Glomerular visceral epithelial cell (primary cell): ENCODE results near the gene VPS8.
"Not testable (repeated sequence)": the region's sequence is repeated elsewhere in the genome, so short reads cannot be mapped to it uniquely, and the experiment has no call there.

Experiments
- DNase-seq: peaks from one replicate; pipeline ENCODE4 v3.0.0-alpha.2; 2016; ENCODE audit errors: extremely low spot score

VPS8 gene

DNA sequence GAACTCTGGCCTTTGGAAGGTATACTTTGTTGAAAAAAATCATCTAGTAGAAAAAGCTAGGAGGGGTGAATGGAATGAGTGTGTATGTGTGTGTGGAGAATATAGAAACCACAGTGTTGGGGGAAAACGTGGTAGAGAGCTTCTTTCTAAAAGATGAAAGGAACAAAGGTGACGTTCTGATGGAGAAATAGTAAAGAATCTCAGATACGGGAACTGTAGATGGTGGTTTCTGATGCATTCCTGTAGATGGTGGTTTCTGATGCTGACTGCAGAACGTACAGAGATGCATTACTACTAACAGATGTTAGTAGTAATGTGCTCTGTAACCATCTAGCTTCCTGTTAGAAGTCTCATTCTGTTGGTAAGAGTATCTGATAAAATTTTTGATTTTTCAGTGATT is 60.2 kb downstream of the VPS8 start:
- DNase-seq: no peak

DNA sequence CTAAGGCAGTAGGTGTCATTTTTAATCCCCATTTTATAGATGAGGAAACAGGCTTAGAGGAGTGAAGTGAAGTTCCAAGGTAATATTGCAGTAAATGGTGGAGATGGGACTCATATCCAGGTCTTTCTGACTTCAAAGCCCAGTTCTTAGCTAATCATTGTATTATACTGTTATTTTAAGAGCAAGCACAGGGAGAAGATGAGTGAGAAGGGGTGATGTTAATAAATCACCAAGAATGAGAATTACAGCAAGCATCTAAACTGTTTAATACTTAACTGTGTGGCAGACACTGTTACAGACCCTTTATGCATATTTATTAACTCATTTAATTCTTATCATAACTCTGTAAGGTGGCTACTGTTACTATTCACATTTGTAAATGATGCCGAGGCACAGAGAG is 61.2 kb downstream of the VPS8 start:
- DNase-seq: peak; percentile 3

DNA sequence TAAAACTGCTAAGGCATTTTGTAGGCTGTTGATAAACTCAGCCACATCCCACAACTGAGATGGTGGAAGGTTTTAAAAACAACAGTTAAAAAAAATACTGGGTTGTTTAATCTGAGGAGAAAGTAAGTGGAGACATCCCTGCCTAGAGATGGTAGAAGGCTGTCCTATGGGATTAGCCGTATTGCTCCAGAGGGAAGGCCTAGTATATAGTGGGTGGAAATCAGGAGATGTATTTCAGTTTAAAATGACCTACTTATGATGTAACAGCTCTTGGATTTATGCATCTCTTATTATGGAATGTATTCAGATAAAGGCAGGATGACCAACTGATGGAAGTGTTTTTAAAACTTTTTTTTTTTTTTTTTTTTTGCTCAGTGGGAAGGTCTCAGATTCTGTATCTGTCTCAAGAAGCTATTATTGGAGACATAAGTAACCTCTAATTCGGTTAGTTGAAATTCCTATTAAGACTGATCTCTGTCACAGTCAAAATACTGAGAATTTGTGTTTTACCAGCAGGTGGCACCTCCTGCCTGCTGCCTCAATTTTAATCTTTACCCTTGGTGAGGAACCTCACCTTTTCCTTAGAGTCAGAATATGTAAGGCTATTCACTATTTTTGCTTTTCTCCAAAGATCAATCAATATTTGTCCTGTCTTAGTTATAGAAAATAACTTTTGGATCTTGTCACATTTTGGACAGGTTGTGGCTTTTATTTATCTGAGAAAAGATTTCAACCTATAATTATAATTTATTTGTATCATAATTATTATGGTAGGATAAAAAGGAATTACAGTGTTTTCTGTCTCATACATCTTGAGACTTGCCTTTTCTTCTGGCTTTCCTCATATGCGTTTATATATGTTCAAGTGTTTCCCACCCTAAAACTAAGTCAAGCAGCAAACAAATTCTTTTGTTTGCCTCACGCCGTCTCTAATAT is 63.0 kb downstream of the VPS8 start:
- peak; percentile 44 for DNase-seq

DNA sequence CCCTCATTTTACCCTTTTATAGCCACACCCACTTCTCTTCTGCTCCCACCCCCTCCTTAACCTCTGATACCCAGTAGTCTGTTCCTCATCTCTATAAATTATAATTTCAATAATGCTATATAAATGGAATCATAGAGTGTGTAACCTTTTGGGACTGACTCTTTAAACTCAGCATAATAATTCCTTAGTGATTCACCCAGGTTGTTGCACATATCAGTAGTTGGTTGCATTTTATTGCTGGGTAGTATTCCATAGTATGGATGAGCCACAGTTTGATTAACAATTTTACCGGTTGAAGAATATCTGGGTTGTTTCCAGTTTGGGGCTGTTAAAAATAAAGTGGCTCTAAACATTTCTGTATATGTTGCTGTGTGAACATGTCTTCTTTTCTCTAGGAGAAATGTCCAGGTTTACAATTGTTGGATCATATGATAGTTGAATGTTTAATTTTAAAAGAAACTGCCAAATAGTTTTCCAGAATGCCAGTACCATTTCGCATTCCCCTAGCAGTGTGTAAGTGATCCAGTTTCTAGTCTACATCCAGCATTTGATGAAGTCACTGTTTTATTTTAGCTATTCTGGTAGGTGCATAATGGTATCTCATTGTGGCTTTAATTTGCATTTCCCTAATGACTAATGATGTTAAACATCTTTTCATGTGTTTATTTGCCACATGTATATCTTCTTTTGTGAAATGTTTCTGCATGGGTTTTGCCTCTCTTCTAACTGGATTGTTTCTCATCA is 68.5 kb downstream of the VPS8 start:
- DNase-seq: no peak

DNA sequence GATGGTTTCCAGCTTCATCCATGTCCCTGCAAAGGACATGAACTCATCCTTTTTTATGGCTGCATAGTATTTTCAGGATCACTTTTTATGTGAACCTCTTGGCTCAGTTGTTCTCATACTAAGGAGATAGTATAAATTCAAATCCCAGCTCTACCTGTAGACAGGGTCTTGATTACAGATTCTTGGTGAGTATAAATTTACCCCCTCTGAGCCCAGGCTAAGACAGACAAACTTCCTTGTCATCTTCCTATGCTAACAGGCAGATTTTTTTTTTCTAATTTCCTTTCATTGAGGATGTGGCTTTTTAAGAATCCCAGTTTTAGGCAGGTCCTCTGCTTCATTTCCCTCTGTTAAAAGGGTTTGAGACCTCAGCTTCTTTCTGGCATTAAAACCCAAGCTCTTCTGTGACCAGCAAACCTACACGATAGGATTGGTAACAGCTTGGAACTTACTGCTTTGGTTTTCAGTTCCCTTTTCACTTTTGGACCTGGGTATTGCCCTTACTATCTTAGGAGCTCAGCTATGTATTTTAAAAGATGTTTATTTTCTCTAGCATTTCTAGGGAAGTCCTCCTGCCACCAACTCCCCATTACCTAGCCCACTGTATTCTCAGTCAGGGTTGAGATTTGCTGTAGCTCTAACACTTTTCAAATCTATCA is 72.5 kb downstream of the VPS8 start:
- no peak for DNase-seq

DNA sequence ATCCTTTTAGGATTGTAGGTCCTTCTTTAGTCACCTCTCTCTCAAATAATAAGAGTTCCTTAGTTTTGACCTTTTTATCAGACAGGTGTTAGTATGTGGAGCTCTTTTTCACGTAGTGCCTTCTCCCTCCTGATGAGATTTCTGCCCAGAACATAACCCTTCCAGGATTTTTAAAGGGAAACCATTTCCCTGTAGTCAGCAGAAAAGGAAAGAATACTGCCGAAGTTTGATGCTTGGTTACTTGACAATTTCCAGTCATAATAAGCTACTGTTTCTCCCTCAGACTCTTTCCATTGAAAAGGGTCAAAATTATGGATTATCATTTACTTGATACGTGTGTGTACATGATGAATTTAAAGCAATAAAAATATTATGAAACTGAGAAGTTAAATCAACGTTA is 73.1 kb downstream of the VPS8 start:
- DNase-seq: no peak

DNA sequence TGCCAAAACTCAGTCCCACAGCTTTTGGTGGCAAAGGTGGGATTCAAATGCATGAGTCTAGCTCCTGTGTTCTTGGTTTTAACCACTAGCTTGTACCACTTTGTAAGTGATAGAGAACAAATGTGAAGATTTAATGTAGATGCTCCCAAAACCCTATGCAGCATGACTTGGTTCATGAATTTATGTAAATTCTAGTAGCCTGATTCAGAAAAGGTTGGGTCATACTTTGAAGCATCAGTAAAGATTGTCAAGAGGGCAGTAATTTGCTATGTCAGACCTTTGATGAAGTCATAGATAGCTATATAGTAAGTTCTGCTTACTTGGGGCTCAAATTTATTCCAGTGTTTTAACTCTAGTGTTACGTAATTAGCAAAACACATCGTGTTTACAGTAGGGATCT is 75.6 kb downstream of the VPS8 start:
- no peak for DNase-seq

DNA sequence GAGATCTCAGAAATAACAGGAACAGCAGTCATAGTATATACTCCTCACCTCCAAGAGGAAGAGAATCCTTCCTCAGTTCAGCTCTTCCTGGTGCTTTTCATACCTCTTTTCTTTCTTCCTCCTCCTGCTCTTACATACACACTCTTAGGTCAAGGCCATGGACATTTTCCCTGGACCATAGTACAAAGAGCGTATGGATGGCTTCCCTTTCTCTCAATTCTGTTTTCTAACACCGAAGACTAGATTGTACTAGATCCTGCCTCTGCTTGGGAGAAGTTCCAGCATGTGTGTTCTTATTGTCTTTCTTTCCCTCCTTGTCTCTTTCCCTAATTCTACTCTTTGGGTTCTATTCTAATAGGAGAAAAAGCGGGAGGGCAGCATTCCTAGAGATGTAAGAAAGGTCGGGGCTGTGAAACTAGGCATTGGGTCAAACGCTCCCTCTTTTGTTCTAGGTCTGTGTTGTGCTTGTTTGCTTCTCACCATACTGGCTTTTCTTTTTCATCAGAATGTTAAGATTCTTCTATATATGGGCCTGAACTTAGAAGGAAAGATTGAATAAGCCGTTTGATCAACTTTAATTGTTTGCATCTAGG is 77.4 kb downstream of the VPS8 start:
- no peak for DNase-seq

DNA sequence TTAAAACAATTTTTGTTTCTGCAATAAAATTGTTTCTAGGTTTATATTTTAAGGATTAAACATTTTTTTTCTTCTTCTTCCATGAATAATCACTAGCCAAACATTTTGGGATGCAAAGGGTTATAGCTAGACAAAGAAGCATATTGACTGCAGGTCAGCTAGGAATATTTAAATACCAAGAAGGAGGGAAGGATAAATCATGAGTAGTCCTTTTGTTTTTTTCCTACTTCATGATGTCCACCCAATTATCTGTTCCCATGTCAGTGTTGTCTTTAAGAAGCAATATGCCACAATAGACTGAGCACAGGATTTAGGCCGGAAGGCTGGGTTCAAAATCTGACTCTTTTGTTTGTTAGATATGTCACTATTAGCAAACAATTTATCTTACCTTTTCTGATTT is 82.1 kb downstream of the VPS8 start:
- no peak for DNase-seq

DNA sequence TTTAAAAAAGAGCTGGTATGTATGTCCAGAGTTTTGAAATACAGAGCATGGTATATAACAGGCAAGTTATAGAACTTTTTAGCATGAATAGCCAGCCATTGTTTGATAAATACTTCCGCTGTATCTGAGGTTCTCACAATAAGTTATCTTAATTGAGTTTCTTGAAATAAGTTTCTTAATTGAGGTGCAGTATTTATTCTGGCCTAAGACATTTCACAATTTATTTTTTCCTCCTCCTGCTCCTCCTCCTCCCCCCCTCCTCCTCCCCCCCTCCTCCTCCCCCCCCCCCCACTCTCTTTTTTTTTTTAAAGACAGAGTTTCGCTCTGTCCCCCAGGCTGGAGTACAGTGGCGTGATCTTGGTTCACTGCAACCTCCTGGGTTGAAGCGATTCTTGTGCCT is 83.4 kb downstream of the VPS8 start:
- DNase-seq: no peak

DNA sequence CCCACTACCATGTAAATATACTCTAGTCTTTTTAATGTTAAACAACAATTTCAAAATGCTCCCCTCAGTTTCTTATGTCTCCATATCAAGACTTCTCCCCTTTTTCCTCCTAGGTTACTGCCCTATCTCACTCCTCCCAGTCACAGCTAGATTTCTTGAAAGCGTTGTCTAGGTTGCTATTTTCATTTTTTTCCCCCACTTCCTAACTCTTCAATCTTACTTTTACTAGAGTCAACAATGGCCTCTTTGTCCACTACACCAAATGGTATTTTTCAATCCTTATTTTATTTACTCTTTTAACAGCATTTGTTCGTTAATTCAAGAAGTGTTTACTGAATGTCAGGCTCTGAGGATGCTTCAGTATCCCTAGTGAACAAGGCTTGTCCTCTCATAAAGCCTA is 84.4 kb downstream of the VPS8 start:
- DNase-seq: no peak

DNA sequence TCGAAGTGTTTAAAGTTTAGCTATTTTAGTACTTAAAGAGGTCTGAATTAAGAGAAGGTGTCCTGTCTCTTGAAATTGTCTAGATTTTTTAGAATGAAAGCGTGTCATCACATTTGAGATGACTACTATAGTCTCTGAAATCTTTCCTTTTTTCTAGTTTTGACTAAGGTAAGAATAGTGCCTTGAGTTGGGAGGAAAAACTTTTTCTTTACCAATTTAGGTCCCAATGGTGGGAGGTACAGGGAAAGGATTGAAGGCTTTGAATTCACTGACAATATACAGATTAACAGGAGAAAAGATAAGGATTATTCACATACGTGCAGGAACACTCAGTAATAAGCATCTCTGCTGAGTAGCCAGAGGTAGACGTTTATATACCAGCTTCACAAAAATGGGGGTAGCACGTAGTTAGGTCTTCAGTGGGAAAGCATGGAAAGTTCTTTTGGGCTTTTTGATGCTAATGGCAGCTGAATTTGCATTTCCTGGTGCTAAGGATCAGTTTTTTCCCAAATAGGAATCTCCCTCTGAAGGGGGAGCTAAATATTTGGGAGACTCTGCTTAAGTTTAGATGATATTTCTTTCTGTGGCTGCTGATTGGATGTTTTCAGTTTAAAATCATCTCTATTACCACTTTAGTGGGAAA is 88.1 kb downstream of the VPS8 start:
- no peak for DNase-seq

DNA sequence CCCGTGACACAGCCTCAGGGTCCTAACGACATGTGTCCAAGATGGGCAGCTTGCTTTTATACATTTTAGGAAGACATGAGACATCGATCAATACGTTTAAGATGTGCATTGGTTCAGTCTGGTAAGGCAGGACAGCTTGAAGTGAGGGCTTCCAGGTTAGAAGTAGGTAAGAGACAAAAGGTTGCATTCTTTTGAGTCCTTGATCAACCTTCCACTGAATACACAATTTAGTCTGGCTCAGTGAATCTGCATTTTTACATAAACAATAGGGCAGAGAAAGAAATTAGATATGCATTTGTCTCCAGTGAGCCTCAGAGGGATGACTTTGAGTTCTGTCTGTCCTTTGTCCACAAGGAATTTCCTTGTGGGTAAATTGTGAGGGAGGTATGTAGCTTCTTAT is 95.1 kb downstream of the VPS8 start:
- DNase-seq: not testable (repeated sequence)

DNA sequence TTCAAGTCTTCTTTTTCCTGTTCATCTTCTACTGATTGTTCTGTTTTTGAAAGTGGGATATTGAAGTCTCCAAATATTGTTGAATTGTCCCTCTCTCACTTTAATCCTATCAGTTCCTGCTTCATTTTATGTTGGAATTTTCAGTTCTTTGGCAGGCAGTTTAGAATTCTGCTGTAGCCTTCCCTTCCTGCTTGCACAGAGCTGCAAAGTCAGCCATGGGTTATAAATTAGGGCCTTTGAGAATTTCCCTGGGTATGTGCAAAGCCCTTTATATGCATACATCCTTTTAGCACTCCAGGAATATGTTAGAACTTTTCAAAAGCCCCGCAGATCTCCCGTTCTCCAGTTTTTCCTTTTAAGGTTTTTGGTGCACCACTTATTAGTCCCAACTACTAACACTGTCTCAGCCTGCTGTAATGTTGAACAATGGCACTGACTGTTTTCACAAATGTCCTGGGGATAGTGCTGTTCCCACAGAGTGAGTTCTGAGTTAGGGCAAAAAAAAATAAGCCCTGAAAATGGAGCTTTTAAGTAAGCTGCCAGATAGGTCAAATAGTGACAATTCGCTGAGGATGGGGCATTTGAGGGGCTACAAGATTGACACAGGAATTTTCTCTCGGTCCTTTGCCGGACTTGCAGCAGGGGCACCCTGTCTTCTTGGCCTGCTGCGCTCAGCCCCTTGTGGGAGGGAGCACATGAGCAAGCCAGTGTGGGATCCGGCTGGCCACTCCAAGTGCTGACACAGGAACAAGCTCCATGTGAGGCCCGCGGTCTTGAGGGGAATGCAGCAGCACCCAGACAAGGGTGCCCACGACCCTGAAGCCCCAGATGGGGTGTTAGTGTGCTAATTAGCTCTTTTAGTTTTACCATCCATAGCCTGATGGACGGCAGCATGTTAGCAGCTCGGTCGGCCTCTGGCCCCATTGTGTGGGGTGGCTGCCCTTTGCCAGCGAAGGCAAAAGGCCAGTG is 96.0 kb downstream of the VPS8 start:
- DNase-seq: no peak

DNA sequence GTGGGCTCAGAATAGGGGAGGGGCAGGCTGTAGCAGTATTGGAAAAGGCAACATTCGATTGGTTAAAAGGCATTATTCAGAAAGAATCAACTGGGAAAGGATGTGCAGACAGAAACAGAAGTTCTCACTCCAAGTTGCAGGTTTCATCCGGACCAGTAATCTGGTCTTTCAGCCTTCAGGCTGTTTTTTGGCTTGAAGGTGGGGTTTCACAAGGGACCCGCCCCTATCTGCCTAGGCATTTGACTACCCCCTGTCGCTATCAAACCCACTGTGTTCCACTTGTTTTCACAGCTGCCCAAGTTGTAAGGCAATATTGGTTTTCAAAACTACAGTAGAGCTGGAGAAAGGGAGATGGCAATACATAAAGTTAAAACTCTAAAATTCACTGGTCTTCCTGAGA is 96.9 kb downstream of the VPS8 start:
- DNase-seq: no peak

DNA sequence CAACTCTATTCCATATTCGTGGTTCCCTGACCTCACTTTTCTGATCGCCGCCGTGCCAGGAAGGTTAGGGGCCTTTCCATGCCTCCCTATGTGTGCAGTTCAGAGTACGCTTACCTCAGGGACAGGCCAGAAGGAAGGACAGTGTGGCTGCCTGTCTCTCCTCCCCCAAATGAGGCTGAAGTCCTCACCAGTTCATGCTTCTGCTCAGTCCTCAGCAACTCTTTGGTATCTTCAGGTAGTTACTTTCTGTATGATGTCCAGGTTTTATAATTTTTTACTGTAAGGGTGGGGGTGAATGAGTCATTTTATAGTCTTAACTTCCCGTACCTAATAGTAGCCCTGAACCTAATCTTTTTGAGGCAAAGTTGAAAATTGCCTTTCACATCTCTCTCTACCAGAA is 98.7 kb downstream of the VPS8 start:
- no peak for DNase-seq

DNA sequence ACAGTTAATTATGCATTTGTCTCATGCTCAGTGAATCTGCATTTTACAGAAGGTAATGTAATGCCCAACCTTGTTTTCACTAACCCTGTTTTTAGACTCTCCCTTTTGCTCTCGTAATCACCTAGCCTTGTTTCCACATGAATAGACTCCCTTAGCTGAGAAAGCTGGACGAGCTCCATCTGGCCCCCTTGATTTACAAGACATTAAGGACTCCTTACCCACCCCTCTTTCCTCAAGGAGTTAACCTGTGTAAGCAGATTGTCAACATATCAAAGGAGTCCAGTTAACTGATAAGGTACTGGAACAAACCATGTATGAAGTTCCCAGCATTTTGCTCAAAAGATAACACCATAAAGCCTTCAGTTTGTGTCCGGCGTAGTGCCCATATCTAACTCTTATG is 99.6 kb downstream of the VPS8 start:
- DNase-seq: no peak

DNA sequence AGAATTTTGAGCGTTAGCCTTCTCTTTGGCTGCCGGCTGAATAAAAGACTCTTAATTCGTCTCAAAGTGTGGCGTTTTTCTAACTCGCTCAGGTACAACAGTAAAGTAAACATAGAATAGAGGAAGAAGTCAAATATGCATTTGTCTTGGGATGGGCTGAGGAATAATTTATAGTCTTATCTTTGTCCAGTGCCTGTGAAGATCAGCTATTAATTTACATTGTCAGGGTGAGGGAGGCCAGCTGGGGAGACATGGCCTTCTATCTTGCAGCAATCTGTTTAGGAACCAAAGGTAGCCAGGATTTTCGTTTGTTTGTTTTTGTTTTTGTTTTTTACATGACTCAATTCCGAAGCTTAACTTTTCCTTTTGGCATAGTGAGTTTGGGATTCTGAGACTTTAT is 100.2 kb downstream of the VPS8 start:
- DNase-seq: no peak

DNA sequence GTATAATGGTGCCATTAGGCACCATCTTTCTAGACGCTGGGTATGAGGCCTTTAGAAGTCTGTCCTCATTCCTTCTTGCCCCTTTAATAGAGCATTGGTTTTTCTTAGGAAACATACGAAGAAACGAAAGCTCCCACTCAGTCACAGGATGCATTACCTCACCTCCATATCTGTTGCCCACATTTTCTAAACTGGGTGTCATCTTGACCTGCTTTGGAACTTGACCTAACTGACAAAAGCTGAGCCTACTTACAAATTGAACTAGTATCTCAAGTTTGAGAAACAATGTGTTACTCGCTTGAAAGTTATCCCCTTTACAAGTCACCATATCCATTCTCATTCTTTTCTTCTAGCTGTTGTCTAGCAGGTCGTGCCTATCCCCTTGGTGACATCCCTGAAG is 102.7 kb downstream of the VPS8 start:
- DNase-seq: no peak

DNA sequence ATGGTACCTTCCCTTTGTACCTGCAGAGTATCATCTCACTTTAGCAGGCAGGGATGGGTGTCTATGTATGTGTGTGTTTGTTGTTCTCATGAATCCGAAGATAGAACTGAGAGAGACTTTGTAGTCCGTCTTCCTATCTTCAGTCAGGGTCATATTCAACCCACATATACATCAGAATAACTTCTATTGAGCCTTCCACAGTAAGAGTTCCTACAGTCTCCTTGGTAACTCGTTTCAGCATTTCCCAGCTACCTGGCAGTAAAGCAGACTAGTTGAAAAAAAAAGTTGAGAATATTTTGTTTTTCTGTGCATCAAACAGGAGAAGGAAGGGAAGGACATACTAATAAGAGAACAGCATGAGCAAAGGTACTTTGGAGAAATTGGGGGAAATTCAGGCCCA is 106.8 kb downstream of the VPS8 start:
- no peak for DNase-seq

DNA sequence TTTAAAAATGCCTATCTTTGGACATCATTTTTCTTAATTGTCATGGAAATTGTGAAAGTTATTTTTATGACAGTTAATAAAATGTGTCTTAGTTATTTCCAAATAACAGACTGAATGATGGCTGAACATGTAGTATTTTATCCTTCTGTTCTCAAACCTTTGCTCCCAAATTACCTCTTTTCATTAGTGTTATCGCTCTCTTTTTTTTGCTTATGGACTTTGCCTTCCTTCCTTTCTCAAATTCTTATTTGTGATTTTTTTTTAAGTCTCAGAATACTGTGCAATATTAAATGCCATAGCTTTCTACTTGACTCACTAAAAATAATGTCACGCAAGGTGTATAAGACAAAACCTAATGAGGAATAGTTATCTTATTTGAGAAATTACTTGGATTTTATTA is 107.7 kb downstream of the VPS8 start:
- no peak for DNase-seq
